Activated T-helper 1 cell treated with Interleukin-2 at 50 U/mL for 16 hours (primary cell): ENCODE results near the gene GSG1L.
"Not testable (repeated sequence)": the region's sequence is repeated elsewhere in the genome, so short reads cannot be mapped to it uniquely, and the experiment has no call there.

Experiments used
- DNase-seq: peaks from one replicate; pipeline ENCODE4 v3.0.0-alpha.2; 2020; ENCODE audit warnings: low read depth

The GSG1L gene

GRCh38 chr16:27980919-27981700 lies 82.4 kb downstream of the GSG1L start:
- DNase-seq: no peak

GRCh38 chr16:27980076-27980775 lies 83.3 kb downstream of the GSG1L start:
- no peak for DNase-seq

GRCh38 chr16:27979668-27980067 lies 83.8 kb downstream of the GSG1L start:
- not testable (repeated sequence) for DNase-seq

GRCh38 chr16:27978876-27979275 lies 84.6 kb downstream of the GSG1L start:
- no peak for DNase-seq

- no peak for DNase-seq
Measured at GRCh38 chr16:27977966-27978365, 85.5 kb downstream of the GSG1L start.

GRCh38 chr16:27976990-27977389 lies 86.5 kb downstream of the GSG1L start:
- DNase-seq: no peak

- no peak for DNase-seq
Measured at GRCh38 chr16:27974896-27975540, 88.5 kb downstream of the GSG1L start.

- no peak for DNase-seq
Measured at GRCh38 chr16:27973678-27974077, 89.8 kb downstream of the GSG1L start.

- no peak for DNase-seq
Measured at GRCh38 chr16:27972500-27972899, 91.0 kb downstream of the GSG1L start.

GRCh38 chr16:27969574-27969973 lies 93.9 kb downstream of the GSG1L start:
- DNase-seq: no peak

GRCh38 chr16:27967169-27967568 lies 96.3 kb downstream of the GSG1L start:
- DNase-seq: no peak

GRCh38 chr16:27966756-27967155 lies 96.8 kb downstream of the GSG1L start:
- no peak for DNase-seq

- no peak for DNase-seq
Measured at GRCh38 chr16:27965801-27966200, 97.7 kb downstream of the GSG1L start.

GRCh38 chr16:27963471-27963965 lies 100.0 kb downstream of the GSG1L start:
- DNase-seq: no peak

GRCh38 chr16:27962197-27962596 lies 101.3 kb downstream of the GSG1L start:
- no peak for DNase-seq

- DNase-seq: no peak
Measured at GRCh38 chr16:27961296-27961620, 102.3 kb downstream of the GSG1L start.

- no peak for DNase-seq
Measured at GRCh38 chr16:27960619-27961295, 102.8 kb downstream of the GSG1L start.

- DNase-seq: no peak
Measured at GRCh38 chr16:27959914-27960313, 103.6 kb downstream of the GSG1L start.

GRCh38 chr16:27954191-27954590 lies 109.3 kb downstream of the GSG1L start:
- no peak for DNase-seq

GRCh38 chr16:27952811-27953210 lies 110.7 kb downstream of the GSG1L start:
- no peak for DNase-seq

- no peak for DNase-seq
Measured at GRCh38 chr16:27951489-27952120, 111.9 kb downstream of the GSG1L start.
